GM19035 (cell line): Measurements from ENCODE around the gene SMAD6.
A peak's percentile ranks its signal among the peaks of the same experiment; 100 is the strongest.

Source experiments
- ATAC-seq: cut with Tn5 transposase; IDR thresholded peaks from one replicate; pipeline ENCODE4 v1.9.1; 2021; ENCODE audit not compliant: unreplicated experiment

The SMAD6 gene

GRCh38 chr15:66702035-66702786, at the start of gene SMAD6:
Gene SMAD6 (plus strand): TSS chr15:66702236. CDS start chr15:66703259, 1,023 bp downstream.
- peak; percentile 24 for ATAC-seq

- ATAC-seq, result no peak
Observed at GRCh38 chr15:66652806-66653205, 49.2 kb upstream of the SMAD6 start.

DNA sequence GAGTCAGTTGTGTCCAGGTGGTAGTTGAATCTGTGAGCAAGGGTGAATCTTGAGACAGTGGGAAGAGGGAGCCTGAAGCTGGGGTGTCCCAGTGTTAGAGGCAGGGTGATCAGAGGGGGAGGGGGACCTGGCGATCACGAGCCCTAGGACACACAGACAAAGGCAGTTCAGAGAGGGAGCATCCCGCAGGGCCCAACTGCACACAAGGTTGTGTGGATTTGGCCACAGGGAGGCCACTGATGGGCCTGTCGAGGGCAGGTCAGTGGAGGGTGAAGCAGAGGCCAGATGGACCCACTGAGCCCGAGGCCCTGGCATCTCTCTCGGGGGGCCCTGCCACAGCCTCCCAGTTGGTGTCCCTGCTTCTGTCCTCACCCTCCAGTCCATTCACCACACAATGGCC, 48.6 kb upstream of the SMAD6 start:
- no peak for ATAC-seq

DNA sequence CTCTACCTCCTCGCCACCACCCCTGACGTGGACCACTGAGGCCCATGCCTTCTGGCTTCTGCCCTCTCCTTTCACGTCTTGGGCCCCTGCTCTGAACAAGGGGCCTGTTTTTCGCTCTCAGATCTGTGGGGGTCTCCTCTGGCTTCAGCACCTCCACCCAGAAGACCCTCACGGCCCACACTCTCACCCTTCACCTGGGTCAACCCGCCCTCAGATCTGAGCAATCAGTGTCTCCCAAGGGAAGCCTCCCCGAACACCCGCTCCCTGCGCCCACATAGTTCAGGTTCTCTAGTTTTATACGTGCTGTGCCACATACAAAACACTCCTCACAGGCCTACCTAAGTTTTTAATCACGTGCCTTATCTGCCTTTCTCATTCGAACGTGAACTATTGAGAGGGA, 48.2 kb upstream of the SMAD6 start:
- ATAC-seq, result no peak

DNA sequence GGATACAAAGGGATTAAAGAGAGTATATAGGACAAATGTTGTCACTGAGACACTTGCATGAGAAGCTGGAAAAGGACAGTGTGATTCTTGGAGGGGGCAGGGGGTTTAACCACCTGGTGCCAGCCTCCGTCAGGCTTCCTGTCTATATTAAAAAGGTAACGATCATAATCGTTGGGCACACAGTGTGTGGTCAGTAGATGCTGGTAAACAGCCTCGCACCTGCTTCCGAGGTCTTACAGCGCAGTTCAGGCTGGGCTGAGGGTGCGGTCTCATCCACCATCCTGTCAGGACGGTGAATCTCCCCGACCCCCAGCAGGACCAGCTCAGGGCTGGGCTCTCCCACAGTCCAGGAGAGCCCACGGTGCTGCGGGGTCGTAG, 47.7 kb upstream of the SMAD6 start:
- ATAC-seq, result no peak

- ATAC-seq, result no peak
Observed at GRCh38 chr15:66654739-66655375, 47.2 kb upstream of the SMAD6 start.

DNA sequence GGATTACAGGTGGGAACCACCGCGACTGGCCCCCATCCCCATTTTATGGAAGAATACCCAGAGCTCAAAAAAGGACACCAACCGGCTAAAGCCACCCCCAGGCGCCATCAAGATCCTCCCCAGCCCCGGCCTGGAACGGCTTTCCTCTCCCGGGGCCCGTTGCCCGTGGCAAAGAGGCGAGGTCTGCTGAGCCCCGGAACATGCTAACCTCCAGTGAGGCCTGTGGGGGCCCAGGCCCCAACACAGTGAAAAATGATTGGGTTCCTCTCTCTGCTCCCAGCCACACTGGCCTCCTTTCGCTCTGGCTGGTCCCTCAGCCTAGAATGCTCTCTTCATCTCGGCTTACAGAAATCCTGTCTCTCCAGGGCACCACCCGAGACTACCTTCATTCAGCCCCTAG, 46.5 kb upstream of the SMAD6 start:
- ATAC-seq, result no peak

DNA sequence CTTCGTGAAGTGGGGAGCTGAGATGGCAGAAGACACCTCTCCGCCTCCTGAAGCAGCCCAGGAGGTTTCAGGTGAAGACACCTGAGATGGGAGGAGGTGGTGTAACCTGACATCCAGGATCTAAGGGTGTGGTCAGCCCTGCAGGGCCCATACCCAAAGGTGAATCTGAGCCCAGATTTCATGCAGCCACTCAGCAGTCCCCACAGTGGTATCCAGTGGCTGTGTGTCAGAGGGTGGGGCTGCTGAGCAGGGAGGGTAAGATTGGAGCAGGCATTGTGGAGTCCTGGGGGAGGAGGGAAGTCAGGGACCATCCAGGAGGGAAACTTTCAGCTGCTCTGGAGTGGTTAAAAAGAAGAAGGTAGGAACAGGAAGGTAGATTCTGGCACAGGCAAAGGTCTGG, 46.0 kb upstream of the SMAD6 start:
- ATAC-seq, result no peak

DNA sequence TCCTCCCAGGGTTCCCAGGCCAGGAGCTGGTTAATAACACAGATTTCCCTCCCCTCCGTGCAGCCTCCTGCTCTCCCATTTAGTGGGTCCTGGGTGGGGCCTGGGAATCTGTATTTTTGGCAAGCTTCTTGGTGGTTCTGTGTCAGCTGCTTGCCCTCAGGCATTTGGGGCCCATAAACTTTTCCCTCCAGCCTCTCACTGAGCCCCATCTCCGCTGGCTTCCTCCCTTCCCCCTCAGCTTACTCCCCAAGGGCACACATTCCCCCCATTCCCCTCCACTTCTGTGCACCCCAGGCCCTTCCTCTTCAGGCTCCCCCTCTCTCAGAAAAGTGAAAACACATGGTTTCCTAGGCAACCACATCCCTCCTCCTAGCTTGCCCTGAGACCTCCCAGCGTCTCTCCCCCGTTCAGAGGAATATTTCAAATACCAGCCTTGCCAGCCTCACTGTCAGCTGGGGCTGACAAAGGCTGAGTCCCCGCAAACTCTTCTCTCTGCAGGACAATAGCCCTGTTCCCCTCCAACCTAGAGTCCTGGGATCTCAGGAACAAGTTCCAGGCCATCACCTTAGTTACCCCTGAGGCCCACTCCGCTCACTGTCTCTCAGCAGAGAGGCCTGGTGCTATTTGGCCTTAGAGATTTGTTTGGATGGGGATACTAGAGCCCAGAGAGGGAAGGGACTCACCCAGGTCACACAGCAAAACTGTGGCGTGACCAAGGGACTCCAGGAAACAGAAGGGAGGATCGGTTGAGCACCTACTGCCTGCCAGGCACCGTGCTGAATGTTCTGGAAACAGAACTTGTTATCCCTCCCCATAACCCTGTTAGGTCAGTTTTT, 44.6 kb upstream of the SMAD6 start:
- no peak for ATAC-seq

GRCh38 chr15:66658044-66658443, 44.0 kb upstream of the SMAD6 start:
- ATAC-seq, result no peak

DNA sequence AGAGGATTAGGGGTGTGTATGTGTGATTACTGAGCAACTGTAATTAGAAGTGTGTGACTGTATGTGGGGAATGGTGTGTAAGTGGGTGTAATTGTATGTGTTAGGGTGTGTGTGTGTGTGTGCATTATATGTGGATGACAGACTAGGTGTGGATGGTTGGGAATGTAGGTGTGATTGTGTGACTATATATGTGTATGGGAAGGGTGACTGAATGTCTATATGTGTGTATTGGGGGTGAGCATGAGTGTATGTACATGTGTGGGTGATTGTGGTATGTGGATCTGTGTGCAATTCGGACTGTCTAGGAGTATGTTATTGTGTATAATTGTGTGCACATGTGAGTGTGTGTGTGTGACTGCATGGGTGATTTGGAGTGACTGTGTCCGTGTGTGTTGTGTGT, 43.2 kb upstream of the SMAD6 start:
- ATAC-seq, result no peak

- ATAC-seq, result no peak
Observed at GRCh38 chr15:66659384-66659783, 42.7 kb upstream of the SMAD6 start.

- ATAC-seq, result no peak
Observed at GRCh38 chr15:66661432-66662096, 40.5 kb upstream of the SMAD6 start.

DNA sequence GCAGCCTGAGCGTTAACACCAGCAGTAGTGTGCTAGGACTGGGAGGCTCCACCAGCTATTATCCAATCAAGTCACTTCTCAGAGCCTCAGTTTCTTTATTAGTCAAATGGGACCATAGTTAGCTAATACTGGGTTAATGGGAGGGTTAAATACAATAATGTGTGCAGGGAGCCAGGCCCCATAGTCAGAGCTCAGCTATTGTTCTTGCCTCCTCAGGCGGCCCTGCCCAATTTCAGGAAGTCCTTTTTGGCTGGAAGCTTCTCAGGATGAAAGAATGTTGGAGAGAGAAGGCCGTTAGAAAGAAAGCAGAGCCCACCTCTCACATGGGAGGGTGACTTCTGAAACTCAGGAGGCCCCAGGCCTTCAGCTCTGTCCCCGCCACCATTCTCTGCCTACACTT, 39.5 kb upstream of the SMAD6 start:
- no peak for ATAC-seq

- no peak for ATAC-seq
Observed at GRCh38 chr15:66663664-66664063, 38.4 kb upstream of the SMAD6 start.

- no peak for ATAC-seq
Observed at GRCh38 chr15:66670175-66670574, 31.9 kb upstream of the SMAD6 start.

GRCh38 chr15:66670762-66671580, 31.1 kb upstream of the SMAD6 start:
- ATAC-seq, result no peak

DNA sequence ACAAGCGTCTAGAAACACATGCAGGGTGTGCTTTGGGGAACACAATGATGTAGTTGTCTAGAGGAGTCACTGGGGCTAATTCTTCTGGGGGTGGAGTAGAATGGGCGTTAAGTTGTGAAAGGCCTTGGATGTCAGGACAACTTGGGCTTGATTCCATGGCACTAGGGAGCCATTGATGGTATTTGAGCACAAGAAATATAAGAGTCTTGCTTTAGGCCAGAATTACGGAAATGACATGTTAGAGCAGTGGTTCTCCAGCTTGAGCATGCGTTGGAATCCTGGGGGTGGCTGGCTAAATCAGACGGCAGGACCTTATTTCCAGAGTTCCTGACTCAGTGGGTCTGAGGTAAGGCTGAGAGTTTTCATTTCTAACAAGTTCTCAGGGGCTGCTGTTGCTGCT, 29.2 kb upstream of the SMAD6 start:
- ATAC-seq, result no peak

DNA sequence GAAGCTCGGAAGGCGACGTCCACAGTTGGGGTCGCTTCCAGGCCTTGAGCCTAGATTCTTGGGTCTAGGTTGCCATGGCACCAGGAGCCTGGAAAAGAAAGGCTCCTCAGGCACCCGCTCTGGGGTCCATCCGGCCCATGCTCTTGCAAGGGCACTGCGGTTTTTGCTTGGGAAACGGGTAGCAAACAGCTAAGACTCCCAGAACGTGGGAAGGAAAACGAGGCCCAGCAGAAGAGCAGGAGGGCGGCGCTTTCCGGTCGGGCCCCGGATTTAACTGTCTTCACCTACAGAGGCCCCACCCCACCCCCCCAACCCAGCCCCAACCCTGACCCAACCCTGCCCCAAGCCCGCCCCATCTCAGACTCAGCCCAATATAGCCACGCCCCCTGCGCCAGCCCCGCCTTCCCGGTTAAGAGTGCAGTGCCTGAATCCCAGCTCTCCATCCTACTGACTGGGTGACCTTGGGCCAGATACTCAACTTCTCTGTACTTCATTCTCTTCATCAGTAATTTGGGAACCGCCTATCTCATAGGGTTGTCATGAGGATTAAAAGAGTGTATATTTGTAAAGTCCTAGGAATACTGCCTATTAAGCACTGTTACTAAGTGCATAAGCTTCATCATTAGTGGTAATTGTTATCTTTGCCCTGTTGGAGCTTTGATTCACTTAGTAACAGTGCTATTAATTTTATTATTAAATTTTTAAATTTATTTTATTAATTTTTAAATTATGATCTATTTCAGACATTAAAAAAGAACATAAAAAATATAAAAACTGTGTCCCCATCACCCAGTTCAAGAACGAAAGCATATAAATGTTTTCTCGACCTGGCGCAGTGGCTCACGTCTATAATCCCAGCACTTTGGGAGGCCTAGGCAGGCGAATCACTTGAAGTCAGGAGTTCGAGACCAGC, 28.4 kb upstream of the SMAD6 start:
- ATAC-seq, result no peak

GRCh38 chr15:66674756-66675155, 27.3 kb upstream of the SMAD6 start:
- no peak for ATAC-seq
